GM21529 (cell line): Measurements from ENCODE around the gene KLHDC4.
"Not testable (repeated sequence)": the region's sequence is repeated elsewhere in the genome, so short reads cannot be mapped to it uniquely, and the experiment has no call there.

Experiments
- ATAC-seq: cut with Tn5 transposase; IDR thresholded peaks from one replicate; pipeline ENCODE4 v1.9.1; 2021; ENCODE audit not compliant: unreplicated experiment

Gene KLHDC4

DNA sequence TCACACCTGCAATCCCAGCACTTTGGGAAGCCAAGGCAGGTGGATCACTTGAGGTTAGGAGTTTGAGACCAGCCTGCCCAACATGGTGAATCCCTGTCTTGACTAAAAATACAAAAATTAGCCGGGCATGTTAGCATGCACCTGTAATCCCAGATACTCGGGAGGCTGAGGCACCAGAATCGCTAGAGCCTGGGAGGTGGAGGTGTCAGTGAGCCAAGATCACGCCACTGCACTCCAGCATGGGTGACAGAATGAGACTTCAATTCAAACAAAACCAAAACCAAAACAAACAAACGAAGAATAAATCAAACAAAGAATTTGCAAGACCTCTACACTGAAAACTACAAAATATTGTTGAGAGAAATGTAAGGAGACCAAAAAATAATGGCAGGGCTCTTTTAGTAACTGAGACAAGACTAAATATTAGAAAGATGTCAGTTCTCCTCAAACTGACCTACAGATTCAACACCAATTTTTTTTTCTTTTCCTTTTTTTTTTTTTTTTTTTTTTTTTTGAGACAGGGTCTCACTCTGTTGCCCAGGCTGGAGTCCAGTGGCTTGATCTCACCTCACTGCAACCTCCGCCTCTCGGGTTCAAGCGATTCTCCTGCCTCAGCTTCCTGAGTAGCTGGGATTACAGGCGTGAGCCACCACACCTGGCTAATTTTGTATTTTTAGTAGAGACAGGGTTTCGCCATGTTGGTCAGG, 23.1 kb upstream of the KLHDC4 start:
- ATAC-seq = not testable (repeated sequence)

DNA sequence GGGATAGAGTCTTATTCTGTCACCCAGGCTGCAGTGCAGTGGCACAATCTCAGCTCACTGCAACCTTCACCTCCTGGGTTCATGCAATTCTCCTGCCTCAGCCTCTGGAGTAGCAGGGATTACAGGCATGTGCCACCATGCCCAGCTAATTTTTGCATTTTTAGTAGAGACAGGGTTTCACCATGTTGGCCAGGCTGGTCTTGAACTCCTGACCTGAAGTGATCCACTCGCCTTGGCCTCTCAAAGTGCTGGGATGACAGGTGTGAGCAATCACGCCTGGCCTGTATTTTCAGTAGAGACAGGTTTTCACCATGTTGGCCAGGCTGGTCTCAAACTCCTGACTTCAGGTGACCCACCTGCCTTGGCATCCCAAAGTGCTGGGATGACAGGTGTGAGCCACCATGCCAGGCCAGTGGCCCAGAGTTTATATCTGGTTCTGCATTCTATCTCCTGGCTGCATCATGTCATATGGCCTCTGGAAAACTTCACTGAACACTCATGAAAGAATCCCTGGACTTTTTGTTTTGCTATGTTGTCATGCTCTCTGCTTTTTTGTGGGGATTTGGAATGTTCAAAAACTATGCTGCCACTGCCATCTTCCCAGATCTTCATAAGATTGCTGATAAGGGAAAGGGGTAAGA, 21.8 kb upstream of the KLHDC4 start:
- not testable (repeated sequence) for ATAC-seq

DNA sequence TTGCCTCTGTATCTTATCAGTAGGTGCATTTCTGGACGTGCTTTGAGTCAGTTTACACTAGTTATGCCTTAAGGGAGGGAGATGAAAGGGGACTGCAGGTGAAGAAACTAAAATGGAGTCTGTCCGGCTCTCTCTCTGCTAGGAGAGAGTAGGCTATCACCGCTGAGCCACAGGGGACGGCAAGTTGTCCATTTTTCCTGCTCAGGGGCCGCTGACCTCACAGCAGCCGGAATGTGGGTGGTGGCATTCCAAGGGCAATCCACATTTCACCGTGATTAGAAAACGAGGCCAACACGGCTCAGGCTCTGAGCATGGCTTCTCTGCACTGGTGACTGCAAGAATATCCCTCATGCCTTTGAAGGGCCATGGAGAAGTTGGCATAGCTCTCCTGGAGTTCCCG, 19.0 kb upstream of the KLHDC4 start:
- ATAC-seq = no peak

DNA sequence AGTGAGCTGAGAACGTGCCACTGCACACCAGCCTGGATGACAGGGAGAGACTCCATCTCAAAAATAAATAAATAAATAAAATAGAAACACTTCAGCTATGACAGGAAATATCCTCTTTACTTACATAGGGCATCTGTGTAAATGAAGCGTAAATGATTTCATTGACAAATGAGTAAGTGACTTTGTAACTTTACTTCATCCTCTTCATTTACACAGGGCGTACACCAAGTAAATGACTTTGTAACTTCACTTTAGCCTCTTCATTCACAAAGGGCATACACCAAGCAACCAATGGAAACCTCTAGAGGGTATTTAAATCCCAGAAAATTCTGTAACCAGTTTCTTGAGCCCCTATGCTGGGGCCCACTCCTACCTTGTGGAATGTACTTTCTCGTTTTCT, 16.2 kb upstream of the KLHDC4 start:
- ATAC-seq = no peak

DNA sequence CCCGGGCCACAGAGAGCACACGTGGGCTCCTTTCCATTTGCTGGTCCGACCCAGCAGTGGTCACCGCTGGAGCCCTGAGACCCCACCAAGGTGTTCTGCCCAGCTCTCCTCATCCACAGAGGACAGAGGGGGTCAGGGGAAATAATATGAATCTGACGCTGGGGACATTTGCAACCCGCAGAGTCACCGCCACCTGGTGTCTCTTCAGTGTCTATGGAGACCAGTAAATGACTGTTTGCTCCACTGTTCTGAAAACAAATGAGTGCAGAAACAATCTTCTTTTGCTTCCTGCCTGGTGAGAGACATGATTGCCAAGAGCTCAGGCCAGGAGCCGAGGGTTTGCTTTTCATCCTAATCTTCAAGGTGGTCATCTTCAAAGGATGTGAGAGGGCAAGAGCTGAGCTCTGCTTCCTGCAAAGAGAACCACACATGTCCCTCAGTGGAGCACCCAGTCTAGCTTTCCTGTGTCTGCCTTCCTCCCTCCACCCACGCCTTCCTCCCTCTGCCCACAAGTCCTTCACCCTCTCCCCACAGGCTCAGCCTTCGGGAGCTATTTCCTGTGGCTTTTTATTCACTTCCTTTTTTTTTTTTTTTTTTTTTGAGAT, 14.7 kb upstream of the KLHDC4 start:
- ATAC-seq = no peak

DNA sequence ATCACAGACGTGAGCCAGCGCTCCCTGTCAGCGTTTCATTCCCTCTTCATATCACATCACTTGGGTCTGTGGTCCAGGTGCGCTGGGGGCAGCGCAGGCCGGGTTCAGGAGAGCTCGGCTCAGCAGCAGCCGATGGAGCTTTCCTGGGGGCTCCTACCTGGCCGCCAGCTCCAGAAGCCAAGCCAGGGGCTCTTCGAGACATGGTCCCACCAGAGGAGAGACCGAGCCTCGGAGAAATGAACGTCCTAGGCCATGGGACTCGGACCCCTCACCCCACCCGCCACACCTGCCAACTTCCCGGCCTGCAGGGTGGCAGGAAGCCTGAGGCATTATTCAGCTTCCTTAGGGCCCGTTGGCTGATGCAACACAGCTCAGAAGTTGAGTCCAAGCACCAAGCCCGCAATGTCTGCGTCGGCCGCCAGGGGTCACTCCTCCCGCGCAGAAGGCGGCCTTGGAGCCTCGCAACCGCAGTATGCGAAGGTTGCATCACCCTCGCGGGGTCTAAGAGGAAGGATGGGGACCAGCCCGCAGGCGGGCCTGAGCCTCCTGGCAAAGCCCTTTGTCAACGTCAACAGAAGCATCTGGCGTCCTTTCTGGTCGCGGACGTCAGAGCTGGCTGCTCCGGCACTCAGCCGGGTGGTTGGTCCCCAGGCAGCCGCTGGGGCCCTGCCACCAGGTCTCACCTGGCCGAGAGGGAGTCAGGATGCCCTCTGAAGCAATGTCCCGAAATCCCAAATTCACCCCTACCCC, 13.2 kb upstream of the KLHDC4 start:
- peak; percentile 44 for ATAC-seq

DNA sequence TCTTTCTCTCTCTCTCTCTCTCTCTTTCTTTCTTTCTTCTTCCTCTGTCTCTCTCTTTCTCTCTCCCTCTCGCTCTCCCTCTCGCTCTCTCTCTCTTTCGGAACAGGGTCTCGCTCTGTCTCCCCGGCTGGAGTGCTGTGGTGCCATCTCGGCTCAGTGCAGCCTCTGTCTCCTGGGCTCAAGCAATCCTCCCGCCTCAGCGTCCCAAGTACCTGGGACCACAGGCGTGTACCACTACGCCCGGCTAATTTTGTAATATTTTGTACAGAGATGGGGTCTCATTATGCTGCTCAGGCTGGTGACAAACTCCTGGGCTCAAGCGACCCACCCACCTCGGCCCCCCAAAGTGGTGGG, 12.7 kb upstream of the KLHDC4 start:
- ATAC-seq = no peak

DNA sequence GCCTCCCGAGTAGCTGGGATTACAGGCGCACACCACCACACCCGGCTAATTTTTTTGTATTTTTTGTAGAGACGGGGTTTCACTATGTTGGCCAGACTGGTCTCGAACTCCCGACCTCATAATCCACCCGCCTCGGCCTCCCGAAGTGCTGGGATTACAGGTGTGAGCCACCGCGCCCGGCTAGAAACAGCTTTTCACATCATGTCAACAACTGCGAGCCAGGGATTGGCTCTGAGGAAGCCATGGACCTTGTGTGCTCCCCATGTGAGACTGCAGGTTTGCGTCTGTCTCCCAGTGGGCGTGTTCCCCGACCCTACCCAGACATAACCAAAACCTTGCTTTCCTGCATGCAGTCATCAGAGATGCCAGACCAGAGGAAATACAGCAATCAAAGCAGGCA, 8.1 kb upstream of the KLHDC4 start:
- not testable (repeated sequence) for ATAC-seq

DNA sequence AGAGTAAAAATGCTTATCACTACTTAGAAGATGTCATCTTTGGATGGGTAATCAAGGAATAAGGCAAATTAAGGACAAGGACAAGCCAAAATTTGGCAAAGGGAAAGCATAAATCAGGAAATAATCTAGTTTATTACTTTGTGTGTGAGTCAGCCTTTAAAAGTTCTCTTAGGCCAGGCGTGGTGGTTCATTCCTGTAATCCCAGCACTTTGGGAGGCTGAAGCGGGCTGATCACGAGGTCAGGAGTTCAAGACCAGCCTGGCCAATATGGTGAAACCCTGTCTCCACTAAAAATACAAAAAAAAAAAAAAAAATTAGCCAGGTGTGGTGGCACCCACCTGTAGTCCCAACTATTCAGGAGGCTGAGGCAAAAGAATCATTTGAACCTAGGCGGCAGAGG, 1.7 kb upstream of the KLHDC4 start:
- ATAC-seq = not testable (repeated sequence)

DNA sequence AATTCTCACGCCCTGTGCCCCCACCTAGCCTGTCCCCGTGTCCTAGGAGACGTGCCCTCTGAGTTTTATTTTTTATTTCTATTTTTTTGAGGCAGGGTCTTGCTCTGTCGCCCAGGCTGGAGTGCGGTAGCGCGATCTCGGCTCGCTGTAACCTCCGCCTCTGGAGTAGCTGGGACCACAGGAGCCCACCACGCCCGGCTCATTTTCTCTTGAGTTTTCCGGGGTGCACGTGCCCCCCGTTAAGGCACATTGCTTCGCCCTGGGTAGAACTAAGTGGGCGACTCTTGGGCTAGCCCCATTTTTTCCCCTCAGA, 655 bp upstream of the KLHDC4 start:
- ATAC-seq = no peak

DNA sequence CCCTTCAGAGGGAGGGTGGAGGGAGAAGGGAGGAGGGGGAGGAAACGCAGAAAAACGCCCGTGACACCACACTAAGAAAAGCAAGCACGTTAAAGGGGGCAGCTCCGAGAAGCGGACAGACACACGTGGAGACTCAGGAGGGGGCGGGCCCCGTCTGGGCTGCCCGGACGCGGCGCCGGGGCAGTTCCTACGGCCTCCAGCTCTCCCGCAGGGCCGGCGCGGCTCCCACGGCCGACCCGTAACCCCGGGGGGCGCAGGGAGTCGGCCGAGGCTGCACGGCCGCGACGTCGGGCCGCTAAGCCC, 362 bp downstream of the KLHDC4 start:
- ATAC-seq = peak; percentile 29

DNA sequence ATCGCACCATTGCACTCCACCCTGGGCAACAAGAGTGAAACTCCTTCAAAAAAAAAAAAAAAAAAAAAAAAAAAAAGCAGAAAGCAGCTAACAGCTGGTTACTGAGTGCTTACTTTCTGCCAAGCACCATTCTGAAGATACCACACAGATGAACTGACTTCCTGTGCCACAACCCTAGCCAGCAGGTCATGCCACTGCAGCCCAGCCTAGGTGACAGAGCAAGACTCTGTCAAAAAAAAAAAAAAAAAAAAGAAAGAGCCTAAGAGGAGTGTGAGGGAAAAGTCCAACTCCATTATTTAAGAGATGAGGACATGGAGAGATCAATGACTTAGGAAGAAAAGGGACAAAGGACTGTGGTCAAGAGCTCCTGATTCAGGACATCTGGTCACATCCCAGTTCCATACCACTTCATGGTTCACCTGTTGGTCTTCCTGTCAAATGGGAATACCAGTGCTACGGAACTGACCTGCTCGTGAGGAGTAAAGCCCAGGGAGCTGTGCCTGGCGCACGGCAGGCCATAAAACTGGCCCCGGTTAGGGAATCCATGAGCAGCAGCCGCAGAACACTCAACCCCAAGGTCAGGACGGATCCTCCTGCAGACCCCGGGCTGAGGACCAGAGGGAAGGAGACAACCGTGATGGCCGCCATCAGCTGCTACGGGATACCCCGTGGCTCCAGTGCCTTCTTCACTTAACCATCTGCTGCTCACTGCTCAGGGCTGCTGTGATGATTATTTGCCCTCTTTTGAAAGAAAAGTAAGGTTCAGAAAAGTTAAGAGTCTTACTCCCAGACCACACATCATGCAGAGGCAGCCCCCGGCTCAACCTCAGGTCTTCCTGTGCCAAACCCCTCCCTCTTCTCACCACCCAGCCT, 950 bp downstream of the KLHDC4 start:
- peak; percentile 17 for ATAC-seq

DNA sequence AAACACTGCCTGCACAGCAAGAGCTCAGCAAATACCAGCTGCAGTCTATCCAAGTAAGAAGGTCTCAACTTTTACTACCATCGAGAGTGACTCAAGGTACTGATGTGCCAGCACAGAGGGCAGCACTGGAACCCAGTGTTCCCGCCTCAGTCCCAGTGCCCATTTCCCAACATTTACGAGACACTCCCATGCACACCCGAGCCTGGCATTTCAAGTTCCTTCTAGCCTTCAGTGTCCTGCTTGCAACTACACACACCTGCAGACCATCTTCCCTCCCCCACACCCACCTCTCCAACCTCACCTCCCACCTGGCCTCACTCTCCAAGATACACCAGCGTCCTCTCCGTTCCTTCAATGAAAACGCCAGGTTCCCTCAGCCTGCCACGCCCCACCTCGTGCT, 3.2 kb downstream of the KLHDC4 start:
- ATAC-seq = no peak

DNA sequence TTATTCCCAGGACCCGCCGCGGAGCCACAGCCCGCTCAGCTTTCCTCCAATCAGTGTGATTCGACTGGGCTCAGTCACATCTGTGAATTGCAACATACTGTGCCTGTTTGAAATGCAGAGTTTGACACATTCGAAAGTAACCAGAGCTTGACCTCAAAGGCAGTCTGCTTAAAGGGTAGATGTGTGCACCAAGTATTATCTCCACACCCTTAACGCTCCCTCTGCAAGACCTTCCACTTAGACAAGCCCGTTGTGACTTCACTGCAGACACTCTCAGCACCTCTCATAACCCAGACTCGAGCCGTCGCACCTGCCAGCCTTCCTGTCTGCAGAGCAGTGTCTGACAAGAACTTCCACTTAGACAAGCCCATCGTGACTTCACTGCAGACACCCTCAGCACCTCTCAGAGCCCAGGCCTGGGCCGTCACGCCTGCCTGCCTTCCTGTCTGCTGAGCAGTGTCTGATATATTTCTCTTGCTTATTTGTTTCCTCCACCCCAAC, 3.7 kb downstream of the KLHDC4 start:
- no peak for ATAC-seq

DNA sequence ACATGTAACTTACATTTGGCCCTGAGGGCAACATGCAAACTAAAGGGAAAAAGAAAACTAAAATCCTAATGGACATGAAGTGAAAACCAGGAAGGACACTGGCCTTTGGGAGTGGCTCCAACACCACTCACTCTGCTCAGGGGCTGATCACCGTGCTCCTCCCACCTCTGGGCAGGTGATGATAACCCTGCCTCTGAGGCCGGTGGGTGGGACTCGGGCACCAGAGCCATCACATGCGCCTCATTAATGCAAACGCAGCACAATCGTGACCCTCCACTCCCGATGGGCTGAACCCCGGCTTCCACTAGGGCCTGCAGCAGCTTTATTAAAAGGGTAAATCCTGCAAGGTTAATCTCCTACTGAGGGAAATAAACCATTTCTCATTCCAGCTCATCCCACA, 4.7 kb downstream of the KLHDC4 start:
- no peak for ATAC-seq

DNA sequence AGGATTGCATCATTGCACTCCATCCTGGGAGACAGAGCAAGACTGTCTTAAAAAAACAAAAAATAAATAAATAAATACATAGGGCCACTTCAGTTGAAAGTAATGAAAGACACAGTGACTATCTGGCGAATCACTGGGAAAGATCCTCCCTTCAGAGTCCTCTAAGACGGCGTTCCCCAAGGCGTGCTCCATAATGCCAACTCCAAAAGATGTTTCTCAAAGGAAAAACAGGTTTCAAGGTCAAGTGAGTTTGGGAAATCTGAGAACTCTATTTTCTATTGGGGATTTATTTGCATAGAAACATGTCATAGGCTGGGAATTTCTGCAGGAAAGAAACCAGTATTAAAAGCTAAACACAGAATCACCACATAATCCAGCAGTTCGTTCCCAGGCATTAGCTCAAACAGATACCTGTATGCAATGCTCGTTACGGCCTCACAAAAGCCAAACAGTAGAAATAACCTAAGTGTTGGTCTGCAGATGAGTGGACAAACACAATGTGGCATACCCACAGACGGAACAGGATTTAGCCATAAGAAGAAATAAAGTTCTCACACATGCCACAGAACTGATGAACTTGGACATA, 7.9 kb downstream of the KLHDC4 start:
- no peak for ATAC-seq

DNA sequence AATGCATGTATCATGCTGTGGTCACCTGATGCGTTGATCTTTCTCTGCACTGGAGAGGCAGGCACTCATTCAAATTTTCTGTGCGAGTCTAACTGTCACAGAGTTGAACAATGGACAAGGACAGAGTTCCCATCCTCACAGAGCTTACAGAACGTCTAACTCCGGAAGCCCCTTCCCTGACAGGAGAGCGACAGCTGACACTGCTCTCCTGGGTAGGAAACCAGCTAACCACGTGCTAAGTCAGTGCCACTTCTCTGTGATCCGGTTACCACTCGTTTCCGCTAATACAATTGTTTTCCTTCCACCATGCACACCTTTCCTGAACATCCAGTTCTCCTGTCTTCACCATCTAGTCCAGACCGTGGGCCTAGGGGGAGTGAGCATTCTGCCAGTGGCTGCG, 11.3 kb downstream of the KLHDC4 start:
- ATAC-seq = no peak

DNA sequence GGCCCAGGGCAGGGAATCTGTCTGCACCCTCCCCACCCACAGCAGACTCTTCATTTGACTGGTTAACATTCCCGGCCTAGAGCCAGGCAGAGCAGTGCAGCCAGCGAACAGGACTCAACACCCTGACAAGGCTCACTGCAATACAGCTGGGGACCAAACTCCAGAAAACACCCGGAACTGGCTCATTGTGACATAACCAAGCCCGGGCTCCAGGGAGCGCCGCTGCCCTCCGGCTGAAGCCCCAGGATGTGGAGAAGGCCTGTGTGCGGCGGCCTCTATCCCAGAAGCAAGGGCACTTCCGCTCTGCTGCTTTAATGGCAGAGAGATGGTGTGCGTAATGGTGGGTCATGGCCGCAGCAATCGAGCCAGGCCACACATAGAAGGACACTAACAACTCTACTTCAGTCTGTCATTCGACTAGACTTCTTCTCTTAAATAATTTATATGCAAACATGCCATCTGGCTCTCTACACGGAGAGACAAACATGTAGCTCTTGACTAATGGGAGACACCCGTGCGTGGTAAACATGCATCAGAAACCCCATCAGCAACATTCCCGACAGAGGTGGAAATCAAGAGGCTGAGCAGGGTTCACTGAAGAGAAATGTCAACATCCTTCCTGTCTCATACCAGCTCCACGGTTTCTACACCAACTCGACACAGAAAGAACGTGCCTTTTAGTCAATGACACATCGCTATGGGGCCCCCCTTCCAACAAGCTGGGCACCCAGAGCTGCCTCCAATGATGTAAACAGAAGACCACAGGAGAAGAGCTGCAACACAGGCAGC, 18.0 kb downstream of the KLHDC4 start:
- ATAC-seq = no peak

DNA sequence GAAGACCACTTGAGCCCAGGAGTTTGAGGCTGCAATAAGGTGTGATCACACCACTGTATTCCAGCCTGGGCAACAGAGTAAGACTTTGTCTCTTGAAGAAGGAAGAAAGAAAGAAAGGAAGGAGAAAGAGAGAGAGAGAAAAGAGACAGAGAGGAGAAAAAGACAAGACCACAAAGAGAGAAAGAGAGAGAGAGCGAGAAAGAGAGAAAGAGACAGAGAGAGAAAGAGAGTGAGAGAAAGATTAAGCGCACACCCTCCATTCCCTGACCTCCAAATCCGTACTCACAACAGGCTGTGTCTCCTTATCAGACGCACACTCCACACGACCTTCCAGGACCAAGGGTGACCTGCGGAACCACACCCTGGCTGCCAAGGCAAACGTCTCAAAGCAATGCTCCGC, 19.6 kb downstream of the KLHDC4 start:
- ATAC-seq = no peak
